ENCODE results near the gene TCAP.

DNA sequence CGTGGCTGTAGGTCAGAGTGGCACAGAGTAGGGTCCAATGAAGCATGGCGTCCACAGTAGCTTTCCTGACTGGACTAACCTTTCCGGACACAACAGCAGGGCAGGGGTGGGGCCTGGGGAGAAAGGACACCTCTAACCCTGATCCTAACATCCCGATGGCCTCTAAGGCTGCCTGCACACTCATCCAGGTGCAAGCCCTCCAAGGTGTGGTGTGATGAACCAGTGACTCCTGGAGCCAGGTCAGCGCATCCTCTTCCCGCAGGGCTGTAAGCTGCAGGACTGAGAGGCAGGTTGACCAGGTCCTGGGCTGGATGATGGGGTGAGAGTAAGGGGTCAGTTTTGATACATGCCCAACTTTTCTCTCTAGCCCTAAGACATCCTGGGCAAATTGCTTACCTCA lies 31.6 kb downstream of the TCAP start:
- TF ChIP-seq, protein P1, sequence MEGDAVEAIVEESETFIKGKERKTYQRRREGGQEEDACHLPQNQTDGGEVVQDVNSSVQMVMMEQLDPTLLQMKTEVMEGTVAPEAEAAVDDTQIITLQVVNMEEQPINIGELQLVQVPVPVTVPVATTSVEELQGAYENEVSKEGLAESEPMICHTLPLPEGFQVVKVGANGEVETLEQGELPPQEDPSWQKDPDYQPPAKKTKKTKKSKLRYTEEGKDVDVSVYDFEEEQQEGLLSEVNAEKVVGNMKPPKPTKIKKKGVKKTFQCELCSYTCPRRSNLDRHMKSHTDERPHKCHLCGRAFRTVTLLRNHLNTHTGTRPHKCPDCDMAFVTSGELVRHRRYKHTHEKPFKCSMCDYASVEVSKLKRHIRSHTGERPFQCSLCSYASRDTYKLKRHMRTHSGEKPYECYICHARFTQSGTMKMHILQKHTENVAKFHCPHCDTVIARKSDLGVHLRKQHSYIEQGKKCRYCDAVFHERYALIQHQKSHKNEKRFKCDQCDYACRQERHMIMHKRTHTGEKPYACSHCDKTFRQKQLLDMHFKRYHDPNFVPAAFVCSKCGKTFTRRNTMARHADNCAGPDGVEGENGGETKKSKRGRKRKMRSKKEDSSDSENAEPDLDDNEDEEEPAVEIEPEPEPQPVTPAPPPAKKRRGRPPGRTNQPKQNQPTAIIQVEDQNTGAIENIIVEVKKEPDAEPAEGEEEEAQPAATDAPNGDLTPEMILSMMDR (conservative IDR thresholded peaks at IDR 0.05; ENCODE audit: low read depth in 2 of 2): no peak
- TF ChIP-seq, protein P2, sequence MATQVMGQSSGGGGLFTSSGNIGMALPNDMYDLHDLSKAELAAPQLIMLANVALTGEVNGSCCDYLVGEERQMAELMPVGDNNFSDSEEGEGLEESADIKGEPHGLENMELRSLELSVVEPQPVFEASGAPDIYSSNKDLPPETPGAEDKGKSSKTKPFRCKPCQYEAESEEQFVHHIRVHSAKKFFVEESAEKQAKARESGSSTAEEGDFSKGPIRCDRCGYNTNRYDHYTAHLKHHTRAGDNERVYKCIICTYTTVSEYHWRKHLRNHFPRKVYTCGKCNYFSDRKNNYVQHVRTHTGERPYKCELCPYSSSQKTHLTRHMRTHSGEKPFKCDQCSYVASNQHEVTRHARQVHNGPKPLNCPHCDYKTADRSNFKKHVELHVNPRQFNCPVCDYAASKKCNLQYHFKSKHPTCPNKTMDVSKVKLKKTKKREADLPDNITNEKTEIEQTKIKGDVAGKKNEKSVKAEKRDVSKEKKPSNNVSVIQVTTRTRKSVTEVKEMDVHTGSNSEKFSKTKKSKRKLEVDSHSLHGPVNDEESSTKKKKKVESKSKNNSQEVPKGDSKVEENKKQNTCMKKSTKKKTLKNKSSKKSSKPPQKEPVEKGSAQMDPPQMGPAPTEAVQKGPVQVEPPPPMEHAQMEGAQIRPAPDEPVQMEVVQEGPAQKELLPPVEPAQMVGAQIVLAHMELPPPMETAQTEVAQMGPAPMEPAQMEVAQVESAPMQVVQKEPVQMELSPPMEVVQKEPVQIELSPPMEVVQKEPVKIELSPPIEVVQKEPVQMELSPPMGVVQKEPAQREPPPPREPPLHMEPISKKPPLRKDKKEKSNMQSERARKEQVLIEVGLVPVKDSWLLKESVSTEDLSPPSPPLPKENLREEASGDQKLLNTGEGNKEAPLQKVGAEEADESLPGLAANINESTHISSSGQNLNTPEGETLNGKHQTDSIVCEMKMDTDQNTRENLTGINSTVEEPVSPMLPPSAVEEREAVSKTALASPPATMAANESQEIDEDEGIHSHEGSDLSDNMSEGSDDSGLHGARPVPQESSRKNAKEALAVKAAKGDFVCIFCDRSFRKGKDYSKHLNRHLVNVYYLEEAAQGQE (IDR thresholded peaks at IDR 0.05; ENCODE audit: unreplicated experiment): no peak
- TF ChIP-seq, protein P3, sequence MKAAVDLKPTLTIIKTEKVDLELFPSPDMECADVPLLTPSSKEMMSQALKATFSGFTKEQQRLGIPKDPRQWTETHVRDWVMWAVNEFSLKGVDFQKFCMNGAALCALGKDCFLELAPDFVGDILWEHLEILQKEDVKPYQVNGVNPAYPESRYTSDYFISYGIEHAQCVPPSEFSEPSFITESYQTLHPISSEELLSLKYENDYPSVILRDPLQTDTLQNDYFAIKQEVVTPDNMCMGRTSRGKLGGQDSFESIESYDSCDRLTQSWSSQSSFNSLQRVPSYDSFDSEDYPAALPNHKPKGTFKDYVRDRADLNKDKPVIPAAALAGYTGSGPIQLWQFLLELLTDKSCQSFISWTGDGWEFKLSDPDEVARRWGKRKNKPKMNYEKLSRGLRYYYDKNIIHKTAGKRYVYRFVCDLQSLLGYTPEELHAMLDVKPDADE (IDR thresholded peaks at IDR 0.05): no peak
- TF ChIP-seq EZH2 (IDR thresholded peaks at IDR 0.05; ENCODE audit: low read depth, unreplicated experiment): no peak
- TF ChIP-seq EZH2phosphoT487 (IDR thresholded peaks at IDR 0.05; ENCODE audit: unreplicated experiment): no peak
- TF ChIP-seq ZNF331 (CRISPR knock-in tag; IDR thresholded peaks at IDR 0.05; ENCODE audit: low read depth): no peak
- no peak for TF ChIP-seq POLR2AphosphoS5 (IDR thresholded peaks at IDR 0.05; ENCODE audit: low read depth)
- no peak for TF ChIP-seq JUNB (IDR thresholded peaks at IDR 0.05; ENCODE audit: unreplicated experiment)
- TF ChIP-seq CREB1 (CRISPR knock-in tag; IDR thresholded peaks at IDR 0.05; ENCODE audit: low read depth): no peak
- TF ChIP-seq STAT1 (IDR thresholded peaks at IDR 0.05; ENCODE audit: unreplicated experiment): no peak
- TF ChIP-seq, protein P4, sequence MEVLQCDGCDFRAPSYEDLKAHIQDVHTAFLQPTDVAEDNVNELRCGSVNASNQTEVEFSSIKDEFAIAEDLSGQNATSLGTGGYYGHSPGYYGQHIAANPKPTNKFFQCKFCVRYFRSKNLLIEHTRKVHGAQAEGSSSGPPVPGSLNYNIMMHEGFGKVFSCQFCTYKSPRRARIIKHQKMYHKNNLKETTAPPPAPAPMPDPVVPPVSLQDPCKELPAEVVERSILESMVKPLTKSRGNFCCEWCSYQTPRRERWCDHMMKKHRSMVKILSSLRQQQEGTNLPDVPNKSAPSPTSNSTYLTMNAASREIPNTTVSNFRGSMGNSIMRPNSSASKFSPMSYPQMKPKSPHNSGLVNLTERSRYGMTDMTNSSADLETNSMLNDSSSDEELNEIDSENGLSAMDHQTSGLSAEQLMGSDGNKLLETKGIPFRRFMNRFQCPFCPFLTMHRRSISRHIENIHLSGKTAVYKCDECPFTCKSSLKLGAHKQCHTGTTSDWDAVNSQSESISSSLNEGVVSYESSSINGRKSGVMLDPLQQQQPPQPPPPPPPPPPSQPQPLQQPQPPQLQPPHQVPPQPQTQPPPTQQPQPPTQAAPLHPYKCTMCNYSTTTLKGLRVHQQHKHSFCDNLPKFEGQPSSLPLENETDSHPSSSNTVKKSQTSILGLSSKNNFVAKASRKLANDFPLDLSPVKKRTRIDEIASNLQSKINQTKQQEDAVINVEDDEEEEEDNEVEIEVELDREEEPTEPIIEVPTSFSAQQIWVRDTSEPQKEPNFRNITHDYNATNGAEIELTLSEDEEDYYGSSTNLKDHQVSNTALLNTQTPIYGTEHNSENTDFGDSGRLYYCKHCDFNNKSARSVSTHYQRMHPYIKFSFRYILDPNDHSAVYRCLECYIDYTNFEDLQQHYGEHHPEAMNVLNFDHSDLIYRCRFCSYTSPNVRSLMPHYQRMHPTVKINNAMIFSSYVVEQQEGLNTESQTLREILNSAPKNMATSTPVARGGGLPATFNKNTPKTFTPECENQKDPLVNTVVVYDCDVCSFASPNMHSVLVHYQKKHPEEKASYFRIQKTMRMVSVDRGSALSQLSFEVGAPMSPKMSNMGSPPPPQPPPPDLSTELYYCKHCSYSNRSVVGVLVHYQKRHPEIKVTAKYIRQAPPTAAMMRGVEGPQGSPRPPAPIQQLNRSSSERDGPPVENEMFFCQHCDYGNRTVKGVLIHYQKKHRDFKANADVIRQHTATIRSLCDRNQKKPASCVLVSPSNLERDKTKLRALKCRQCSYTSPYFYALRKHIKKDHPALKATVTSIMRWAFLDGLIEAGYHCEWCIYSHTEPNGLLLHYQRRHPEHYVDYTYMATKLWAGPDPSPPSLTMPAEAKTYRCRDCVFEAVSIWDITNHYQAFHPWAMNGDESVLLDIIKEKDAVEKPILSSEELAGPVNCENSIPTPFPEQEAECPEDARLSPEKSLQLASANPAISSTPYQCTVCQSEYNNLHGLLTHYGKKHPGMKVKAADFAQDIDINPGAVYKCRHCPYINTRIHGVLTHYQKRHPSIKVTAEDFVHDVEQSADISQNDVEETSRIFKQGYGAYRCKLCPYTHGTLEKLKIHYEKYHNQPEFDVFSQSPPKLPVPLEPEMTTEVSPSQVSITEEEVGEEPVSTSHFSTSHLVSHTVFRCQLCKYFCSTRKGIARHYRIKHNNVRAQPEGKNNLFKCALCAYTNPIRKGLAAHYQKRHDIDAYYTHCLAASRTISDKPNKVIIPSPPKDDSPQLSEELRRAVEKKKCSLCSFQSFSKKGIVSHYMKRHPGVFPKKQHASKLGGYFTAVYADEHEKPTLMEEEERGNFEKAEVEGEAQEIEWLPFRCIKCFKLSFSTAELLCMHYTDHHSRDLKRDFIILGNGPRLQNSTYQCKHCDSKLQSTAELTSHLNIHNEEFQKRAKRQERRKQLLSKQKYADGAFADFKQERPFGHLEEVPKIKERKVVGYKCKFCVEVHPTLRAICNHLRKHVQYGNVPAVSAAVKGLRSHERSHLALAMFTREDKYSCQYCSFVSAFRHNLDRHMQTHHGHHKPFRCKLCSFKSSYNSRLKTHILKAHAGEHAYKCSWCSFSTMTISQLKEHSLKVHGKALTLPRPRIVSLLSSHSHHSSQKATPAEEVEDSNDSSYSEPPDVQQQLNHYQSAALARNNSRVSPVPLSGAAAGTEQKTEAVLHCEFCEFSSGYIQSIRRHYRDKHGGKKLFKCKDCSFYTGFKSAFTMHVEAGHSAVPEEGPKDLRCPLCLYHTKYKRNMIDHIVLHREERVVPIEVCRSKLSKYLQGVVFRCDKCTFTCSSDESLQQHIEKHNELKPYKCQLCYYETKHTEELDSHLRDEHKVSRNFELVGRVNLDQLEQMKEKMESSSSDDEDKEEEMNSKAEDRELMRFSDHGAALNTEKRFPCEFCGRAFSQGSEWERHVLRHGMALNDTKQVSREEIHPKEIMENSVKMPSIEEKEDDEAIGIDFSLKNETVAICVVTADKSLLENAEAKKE (CRISPR knock-in tag; IDR thresholded peaks at IDR 0.05): no peak
- no peak for TF ChIP-seq NANOG (IDR thresholded peaks at IDR 0.05; ENCODE audit: borderline replicate concordance)
